GM18867 (cell line): ENCODE data around the gene EMC9.

Source experiments
- ATAC-seq: cut with Tn5 transposase; IDR thresholded peaks from one replicate; pipeline ENCODE4 v1.9.1; 2021; ENCODE audit warnings: mild to moderate bottlenecking, moderate library complexity; ENCODE audit not compliant: unreplicated experiment

EMC9 gene

GRCh38 chr14:24092505-24093206 is 48.7 kb downstream of the EMC9 start:
- no peak for ATAC-seq

- ATAC-seq, result no peak
Observed at GRCh38 chr14:24092110-24092504, 49.3 kb downstream of the EMC9 start.

GRCh38 chr14:24089890-24090289 is 51.5 kb downstream of the EMC9 start:
- ATAC-seq, result no peak
